Measurements from ENCODE around the gene TOMM22.

DNA sequence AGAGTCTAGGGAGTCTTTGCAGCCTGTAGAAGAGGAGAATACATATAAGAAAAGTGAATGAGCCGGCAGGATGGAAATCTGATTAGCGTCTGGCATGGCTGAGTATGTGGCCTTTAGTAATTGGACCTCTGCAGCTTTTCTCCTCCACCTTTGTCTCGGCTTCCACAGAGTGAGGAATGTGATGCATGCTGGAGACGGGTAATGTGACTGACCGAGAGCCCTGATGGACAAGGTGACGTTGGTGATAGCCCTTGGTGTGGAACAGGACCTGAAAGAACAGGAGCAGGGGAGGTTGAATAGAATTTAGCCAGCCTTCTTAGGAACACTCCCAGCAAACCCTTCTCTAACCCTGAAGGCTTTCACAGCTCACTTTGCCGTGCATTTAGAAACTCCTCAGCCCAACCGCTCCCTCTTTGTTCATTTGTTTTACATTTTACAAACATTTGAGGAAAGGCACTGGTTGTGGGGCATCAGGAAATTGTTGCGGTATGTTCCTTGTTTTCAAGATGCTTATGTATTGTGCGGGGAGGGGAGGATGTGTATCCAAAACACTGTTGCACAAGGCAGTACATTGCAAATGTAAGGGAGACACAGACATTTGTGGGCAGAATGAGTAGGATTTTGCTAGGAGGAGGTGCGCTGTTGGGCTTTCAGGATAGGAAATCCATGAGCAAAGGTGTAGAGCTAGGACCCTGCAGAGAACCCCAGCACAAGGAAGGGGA lies 30.9 kb downstream of the TOMM22 start:
- TF ChIP-seq, protein P1, sequence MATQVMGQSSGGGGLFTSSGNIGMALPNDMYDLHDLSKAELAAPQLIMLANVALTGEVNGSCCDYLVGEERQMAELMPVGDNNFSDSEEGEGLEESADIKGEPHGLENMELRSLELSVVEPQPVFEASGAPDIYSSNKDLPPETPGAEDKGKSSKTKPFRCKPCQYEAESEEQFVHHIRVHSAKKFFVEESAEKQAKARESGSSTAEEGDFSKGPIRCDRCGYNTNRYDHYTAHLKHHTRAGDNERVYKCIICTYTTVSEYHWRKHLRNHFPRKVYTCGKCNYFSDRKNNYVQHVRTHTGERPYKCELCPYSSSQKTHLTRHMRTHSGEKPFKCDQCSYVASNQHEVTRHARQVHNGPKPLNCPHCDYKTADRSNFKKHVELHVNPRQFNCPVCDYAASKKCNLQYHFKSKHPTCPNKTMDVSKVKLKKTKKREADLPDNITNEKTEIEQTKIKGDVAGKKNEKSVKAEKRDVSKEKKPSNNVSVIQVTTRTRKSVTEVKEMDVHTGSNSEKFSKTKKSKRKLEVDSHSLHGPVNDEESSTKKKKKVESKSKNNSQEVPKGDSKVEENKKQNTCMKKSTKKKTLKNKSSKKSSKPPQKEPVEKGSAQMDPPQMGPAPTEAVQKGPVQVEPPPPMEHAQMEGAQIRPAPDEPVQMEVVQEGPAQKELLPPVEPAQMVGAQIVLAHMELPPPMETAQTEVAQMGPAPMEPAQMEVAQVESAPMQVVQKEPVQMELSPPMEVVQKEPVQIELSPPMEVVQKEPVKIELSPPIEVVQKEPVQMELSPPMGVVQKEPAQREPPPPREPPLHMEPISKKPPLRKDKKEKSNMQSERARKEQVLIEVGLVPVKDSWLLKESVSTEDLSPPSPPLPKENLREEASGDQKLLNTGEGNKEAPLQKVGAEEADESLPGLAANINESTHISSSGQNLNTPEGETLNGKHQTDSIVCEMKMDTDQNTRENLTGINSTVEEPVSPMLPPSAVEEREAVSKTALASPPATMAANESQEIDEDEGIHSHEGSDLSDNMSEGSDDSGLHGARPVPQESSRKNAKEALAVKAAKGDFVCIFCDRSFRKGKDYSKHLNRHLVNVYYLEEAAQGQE (IDR thresholded peaks at IDR 0.05; ENCODE audit: insufficient read depth in 1 of 2, low read depth in 2 of 2, low read length in 2 of 2), result no peak
- TF ChIP-seq SIN3A (IDR thresholded peaks at IDR 0.05; ENCODE audit: borderline replicate concordance, insufficient read depth, low read length) (no peak), POLR2AphosphoS5 (IDR thresholded peaks at IDR 0.05; ENCODE audit: low read depth, low read length) (no peak), FOXP2 (optimal IDR thresholded peaks at IDR 0.05; ENCODE audit: borderline replicate concordance, extremely low read depth, extremely low read length, insufficient read depth) (no peak)

Measured in PFSK-1 (cell line).